Measurements from ENCODE around the gene RBM17.

Gene RBM17

DNA sequence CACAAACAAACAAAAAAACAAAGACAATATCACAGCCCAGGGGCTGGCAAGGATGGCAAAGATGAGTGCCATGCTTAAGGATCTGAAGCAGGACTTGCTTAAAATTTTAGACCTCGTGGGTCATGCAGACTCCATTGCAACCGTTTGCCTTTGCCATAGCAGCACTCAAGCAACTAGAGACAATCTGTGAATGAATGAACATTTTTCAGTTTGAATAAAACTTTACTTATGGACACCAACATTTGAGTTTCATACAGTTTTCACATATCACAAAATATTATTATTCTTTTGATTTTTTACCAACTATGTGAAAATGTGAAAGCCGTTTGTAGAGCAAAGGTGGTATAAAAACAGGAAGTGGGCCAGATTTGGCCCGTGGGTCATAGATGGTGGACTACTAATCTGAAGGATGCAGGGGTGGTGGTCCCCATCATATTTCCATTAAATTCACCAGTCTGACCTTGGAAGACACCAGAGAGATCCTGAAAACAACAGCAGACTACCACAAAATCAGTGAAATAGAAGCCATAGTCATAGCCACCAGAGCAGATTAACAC is 8.3 kb upstream of the RBM17 start:
- Mint-ChIP-seq H3K4me3 (no peak overlapping the region), H3K36me3 (ENCODE audit: low read depth) (no peaks in the 10 kb centered on the region), H3K4me1 (peaks cover 10% of the 10 kb centered on the region), H3K9me3 (peaks cover 11% of the 10 kb centered on the region), H3K27me3 (ENCODE audit: low read depth) (peaks cover 33% of the 10 kb centered on the region), H3K27ac (no peak overlapping the region)
- TF ChIP-seq, protein P1, sequence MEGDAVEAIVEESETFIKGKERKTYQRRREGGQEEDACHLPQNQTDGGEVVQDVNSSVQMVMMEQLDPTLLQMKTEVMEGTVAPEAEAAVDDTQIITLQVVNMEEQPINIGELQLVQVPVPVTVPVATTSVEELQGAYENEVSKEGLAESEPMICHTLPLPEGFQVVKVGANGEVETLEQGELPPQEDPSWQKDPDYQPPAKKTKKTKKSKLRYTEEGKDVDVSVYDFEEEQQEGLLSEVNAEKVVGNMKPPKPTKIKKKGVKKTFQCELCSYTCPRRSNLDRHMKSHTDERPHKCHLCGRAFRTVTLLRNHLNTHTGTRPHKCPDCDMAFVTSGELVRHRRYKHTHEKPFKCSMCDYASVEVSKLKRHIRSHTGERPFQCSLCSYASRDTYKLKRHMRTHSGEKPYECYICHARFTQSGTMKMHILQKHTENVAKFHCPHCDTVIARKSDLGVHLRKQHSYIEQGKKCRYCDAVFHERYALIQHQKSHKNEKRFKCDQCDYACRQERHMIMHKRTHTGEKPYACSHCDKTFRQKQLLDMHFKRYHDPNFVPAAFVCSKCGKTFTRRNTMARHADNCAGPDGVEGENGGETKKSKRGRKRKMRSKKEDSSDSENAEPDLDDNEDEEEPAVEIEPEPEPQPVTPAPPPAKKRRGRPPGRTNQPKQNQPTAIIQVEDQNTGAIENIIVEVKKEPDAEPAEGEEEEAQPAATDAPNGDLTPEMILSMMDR (IDR thresholded peaks at IDR 0.05; ENCODE audit: unreplicated experiment in 3 of 3): no peak

- H3K4me1 Mint-ChIP-seq: peaks cover 16% of the 10 kb centered on the region
- H3K36me3 Mint-ChIP-seq (ENCODE audit: low read depth): no peaks in the 10 kb centered on the region
- peaks cover 26% of the 10 kb centered on the region for H3K27me3 Mint-ChIP-seq (ENCODE audit: low read depth)
- peaks cover 9% of the 10 kb centered on the region for H3K9me3 Mint-ChIP-seq
- TF ChIP-seq, protein P1 (IDR thresholded peaks at IDR 0.05; ENCODE audit: unreplicated experiment in 3 of 3): no peak
- H3K27ac Mint-ChIP-seq: no peak overlapping the region
- no peak overlapping the region for H3K4me3 Mint-ChIP-seq
These were observed 6.1 kb upstream of the RBM17 start for GRCh38 chr10:6082496-6083395.

GRCh38 chr10:6083523-6084475 is 5.0 kb upstream of the RBM17 start:
- Mint-ChIP-seq H3K36me3 (ENCODE audit: low read depth) (no peaks in the 10 kb centered on the region), H3K27ac (peak overlapping the region in 1 of 3 experiments; percentile 4), H3K27me3 (ENCODE audit: low read depth) (peaks cover 30% of the 10 kb centered on the region), H3K4me3 (no peak overlapping the region), H3K9me3 (peaks cover 9% of the 10 kb centered on the region), H3K4me1 (peaks cover 23% of the 10 kb centered on the region)
- TF ChIP-seq, protein P1 (IDR thresholded peaks at IDR 0.05; ENCODE audit: unreplicated experiment in 3 of 3): no peak

- TF ChIP-seq, protein P1 (IDR thresholded peaks at IDR 0.05; ENCODE audit: unreplicated experiment in 3 of 3): peak; percentile 69 to 76 (median 74)
- H3K9me3 Mint-ChIP-seq: peaks cover 6% of the 10 kb centered on the region
- peaks cover 41% of the 10 kb centered on the region for H3K4me1 Mint-ChIP-seq
- H3K27me3 Mint-ChIP-seq (ENCODE audit: low read depth): peaks cover 30% of the 10 kb centered on the region
- H3K4me3 Mint-ChIP-seq: peak overlapping the region in 2 of 3 experiments; percentile 30 to 55
- no peaks in the 10 kb centered on the region for H3K36me3 Mint-ChIP-seq (ENCODE audit: low read depth)
- H3K27ac Mint-ChIP-seq: peak overlapping the region; percentile 5 to 37 (median 31)
These were observed 2.2 kb upstream of the RBM17 start for GRCh38 chr10:6086375-6087233.
